Uterus (tissue), 2 donors: Measurements from ENCODE around the gene RDM1.

Experiments
- CTCF ChIP-seq, 4 experiments: fragments of 200-600 bp in 2 of 4; fragments of 450-650 bp in 2 of 4; sonication (generic) in 2 of 4; IDR thresholded peaks; one replicate each; pipeline ENCODE4 v1.5.1; 2016 to 2019; ENCODE audit warnings: antibody characterized with exemption in 4 of 4, mild to moderate bottlenecking in 2 of 4, moderate library complexity in 1 of 4
- POLR2A ChIP-seq, 2 donors: fragments of 450-650 bp; IDR thresholded peaks; one replicate each; pipeline ENCODE4 v1.6.1; 2016; ENCODE audit warnings: antibody characterized with exemption in 2 of 2, mild to moderate bottlenecking in 1 of 2, moderate library complexity in 1 of 2

DNA sequence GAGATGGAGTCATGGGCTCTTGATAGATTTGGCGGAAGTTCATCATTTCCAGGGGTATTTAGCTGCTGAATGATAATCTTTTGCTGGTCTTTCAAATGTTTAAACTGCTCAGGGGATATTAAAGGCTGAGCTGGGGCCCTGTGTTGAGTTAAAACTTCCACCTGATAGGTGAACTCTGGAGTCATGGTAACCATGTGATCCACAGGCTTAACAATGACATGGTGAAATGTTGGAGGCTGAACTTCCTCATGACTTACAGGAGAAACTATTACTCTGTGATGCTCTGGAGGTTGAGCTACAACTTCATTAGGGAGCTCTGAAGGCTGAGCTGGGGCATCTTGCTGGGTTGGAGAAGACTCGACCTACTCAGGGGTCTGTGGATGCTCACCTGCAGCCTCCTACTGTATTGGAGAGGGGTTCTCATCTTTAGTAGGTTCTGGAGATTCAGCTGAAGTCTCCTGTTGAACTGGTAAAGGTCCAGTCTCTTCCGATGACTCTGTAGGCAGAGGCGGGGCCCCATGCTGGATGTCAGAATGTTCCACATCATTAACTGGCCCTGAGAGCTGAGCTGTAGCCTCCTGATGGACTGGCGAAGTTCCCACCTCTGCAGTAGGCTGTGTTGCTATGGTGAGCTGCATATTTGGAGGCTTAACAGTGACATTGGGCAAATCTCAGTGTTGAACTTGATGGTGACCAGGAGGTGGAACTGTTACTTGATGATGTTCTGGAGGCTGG lies 24.2 kb downstream of the RDM1 start:
- TF ChIP-seq POLR2A (IDR thresholded peaks at IDR 0.05), result no peak
- TF ChIP-seq CTCF (IDR thresholded peaks at IDR 0.05), result no peak
